ENCODE data around the gene TMEM263.

Gene TMEM263

DNA sequence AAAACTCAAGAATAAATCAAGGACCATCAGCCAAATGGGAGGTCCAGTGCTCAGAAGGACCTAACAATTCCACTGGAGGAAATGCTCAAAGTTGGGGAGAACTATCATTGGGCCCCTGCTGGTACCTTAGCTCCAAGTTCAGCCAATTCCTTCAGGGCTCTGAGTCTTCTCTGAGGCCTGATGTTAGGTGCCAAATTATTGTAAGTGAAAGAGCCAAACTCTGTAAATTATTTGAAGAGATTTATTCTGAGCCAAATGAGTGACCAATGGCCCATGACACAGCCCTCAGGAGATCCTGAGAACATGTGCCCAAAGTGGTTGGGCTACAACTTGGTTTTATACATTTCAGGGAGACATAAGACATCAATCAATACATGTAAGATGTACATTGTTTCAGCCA is 8.2 kb upstream of the TMEM263 start:
- no peak for DNase-seq (ENCODE audit: low read depth in 2 of 2, low spot score in 1 of 2)

DNA sequence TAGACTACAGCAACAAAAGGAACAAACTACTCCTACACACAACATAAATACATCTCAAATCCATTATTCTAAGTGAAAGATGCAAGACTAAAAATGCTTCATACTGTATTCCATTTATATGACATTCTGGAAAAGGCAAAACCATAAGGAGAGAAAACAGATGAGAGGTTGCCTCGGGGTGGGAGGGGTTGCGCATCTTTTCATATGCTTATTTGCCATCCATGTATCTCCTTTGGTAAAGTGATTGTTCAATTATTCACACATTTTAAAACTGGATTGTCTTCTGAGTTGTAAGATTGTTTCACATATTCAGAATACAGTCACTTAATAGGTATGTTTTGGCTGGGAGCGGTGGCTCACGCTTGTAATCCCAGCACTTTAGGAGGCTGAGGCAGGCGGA is 5.1 kb upstream of the TMEM263 start:
- no peak for DNase-seq (ENCODE audit: low read depth in 2 of 2, low spot score in 1 of 2)

DNA sequence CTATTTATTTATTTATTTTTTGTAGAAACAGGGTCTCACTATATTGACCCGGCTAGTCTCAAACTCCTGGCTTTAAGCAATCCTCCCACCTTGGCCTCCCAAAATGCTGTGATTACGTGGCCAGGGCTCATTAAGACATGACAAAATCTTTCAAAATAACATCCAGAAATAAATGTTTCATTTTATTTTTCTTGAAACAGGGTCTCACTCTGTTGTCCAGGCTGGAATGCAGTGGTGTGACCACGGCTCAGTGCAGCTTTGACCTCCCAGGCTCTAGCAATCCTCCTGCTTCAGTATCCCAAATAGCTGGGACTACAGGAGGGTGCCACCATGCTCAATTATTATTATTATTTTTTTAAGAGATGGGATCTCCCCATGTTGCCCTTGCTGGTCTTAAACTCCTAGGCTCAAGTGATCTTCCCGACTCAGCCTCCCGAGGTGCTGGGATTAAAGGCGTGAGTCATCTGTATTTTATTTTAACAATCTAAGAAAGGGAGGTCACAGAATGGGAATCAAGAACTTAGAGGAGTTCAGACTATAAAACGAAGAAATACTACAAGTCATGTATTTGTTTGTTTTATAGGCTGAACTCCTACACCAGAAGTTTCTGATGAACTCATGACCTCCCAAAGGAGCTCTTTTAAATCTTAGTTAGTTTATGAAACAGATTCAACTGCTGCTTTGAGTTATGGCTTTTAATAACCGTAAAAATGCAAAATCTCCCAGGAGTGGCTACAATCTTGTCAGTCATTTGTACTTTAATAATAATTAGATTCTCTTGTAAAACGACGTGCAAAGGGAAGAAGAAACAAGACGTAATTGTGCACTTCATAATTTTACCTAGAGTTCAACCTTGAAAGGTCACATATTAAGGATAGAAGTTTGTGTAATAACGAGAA is 2.1 kb upstream of the TMEM263 start:
- no peak for DNase-seq (ENCODE audit: low read depth in 2 of 2, low spot score in 1 of 2)

DNA sequence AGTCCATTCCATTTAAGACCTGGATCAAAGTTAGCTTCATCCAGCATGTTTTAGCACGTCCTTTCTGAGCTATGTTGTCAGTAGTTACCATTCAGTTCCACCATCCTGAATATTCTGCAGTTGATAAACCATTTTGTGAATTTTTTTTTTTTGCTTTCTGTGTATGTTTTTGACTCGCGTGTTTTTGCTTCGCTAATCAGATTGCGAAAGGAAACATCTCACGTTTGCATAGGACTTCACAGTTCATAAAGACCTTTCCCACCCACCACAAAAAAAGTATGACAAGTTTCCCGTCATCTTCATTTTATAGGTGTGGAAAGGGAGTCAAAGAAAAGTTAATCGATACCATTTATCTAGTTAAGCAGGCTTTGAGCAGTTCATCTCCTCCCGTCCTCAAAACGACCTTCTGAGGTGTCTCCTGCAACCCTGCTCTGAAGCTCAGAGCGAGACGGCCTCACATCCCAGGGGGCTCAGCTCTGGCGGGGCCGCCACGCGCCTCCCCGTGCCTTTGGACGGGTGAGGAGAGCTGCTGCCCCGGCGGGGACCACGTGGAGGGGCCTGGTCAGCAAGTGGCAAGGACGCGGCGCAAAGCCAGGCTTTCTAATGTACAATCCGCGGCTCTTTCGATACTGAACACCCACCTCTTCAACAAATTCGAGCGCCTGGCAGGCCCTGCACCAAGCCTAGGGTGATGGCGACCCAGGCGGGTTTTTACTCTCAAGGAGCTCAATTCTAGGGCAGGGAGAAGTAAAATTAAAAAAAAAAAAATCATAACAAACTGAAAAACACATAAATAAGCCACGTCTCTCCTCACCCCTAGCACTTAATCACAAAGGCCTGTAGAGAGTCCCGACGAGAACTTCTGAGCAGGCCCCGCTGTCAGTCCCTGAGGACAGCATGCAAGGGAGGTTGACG is 988 bp upstream of the TMEM263 start:
- no peak for DNase-seq (ENCODE audit: low read depth in 2 of 2, low spot score in 1 of 2)

DNA sequence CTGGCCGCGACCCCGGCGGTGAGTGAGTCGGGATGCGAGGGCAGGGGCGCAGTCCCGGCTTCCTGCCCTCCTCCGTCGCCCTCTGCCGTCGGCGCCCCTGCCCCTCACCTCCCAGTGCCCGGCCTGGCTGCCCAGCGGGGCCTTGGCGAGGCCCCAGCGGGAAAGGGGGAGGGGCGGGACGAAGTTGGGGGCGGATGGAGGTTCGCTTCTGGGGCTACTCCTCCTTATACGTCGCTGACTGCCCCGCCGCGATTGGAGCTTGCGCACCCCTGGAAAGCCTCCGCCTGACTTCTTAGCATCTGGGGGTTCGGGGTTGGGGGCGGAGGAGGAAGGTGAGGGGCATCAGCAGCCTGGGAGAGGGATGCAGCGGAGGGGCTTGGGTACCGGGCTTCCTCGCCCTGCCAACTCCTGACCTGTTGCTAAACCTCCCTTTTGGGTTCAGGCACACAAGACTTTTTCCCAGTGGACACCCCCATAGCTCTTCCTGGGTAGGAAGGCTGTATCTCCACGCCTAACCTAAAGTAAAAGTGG is 406 bp downstream of the TMEM263 start:
- peak; percentile 10 to 21 for DNase-seq (ENCODE audit: low read depth in 2 of 2, low spot score in 1 of 2)

DNA sequence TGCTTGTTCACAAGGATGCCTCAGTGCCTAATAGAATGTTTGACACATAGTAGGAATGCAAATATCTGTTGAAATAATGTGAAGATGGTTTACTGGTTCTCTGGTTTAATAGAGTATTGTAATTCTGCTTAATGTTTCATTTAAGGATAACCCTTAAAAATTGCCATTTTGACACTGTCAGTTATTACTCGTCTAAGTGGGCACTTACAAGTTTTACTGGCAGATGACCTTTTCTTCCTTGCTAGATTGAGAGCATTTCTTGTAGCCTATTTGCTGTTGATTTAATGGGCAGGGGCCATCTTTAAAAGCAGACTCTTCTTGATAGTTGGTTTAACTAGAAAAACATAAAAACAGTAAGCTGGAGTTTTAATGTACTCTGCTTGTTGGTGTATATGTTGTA is 1.9 kb downstream of the TMEM263 start:
- no peak for DNase-seq (ENCODE audit: low read depth in 2 of 2, low spot score in 1 of 2)

DNA sequence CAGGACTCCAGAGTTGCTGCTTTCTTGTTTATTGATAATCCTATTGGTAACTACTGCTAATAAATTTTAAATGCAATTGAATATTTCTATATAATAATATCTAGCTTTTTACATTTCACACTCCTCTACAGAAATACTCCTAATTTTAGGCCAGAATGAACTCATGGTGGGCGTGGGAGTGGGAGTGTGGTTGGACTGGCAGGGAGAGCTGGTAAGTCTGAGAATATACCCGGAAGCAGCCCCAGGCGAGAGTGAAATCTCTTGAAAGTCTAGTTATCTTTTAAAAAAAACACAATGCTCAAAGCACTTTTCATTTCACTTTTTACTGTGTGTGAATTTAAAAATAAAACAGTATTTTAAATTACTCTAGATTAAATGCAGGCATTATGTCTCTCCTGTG is 4.7 kb downstream of the TMEM263 start:
- no peak for DNase-seq (ENCODE audit: low read depth in 2 of 2, low spot score in 1 of 2)

DNA sequence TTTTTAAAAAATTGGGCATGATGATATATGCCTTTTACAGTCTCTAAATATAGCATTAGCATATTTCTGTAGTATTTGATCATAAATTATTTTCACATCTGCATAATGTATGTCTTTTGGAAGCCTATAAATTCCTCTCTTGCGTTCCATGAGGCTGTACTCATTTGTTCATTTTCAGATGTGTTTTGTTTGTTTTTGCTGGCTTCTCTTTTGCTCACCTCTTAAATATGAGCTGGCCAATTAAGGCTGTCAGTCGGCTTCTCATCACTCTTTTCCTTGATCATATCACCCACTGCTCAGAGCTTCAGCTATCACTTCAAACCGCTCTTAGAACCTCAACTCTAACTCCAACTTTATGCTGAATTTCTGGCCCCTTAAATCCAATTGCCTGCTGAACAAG is 6.6 kb downstream of the TMEM263 start:
- no peak for DNase-seq (ENCODE audit: low read depth in 2 of 2, low spot score in 1 of 2)

DNA sequence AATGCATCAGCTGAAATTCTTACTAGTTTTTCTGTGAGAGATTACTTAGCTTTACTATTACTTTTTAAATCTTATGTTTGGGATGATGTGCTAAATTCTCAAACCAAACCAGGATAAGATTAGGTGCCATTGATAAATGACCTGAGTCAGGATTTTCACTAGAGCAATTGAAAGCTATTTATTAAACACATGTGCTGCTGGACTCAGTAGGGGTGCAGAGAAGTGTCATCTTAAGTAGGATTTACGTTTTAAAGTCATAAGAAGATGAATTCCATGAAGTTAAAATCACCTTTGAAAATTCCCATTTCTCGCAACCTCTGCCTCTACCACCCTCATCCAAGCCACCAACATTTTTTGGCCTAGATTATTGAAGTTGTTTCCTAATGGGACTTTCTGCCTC is 8.8 kb downstream of the TMEM263 start:
- DNase-seq (ENCODE audit: low read depth in 2 of 2, low spot score in 1 of 2), result no peak

DNA sequence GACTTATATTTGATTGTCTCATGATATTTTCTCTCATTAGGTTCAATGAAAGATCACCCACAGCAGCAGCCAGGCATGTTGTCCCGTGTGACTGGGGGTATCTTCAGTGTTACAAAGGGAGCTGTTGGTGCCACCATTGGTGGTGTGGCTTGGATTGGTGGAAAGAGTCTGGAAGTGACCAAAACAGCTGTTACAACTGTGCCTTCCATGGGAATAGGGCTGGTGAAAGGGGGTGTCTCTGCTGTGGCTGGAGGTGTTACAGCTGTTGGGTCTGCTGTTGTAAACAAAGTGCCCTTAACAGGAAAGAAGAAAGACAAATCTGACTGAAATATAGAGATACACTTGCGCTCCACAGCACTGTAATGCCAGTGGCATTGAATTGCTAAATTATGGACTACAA is 15.4 kb downstream of the TMEM263 start:
- no peak for DNase-seq (ENCODE audit: low read depth in 2 of 2, low spot score in 1 of 2)

DNA sequence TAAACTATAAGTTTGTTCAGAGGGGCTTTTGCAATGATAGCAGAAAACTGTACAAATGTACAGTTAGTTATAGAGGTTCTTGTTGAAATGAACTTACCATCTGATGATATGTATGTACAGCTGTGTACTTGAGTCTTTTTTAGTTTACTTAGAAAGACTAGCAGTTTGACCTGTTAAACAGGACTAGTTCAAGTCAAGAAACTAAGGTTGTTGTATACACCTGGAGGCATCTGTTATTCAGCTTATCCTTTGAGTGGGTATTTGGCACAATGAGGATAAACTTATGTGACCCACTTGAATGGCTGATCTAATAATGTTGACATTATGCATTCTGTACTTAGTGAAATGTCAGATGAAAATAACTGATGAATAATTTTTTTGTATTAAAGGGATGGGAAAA is 17.8 kb downstream of the TMEM263 start:
- no peak for DNase-seq (ENCODE audit: low read depth in 2 of 2, low spot score in 1 of 2)

DNA sequence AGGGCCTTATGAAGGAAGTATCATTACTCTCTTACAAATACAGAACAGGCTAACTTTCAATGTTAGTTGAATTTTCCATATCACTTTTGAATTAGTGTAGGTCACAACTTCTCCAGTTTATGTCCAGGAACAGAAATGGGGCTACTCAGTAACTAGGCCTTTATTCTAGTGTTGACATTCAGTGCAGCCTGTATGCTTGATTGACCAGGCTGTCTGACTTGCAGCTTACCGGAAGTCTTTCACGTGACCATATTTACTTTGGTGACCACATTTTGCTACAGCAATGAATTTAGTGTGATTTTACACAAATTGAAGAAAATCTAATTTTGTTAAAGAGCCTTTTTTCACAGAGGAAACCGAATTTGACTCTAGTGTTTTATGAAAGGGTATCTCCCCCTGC is 18.8 kb downstream of the TMEM263 start:
- DNase-seq (ENCODE audit: low read depth in 2 of 2, low spot score in 1 of 2), result no peak

DNA sequence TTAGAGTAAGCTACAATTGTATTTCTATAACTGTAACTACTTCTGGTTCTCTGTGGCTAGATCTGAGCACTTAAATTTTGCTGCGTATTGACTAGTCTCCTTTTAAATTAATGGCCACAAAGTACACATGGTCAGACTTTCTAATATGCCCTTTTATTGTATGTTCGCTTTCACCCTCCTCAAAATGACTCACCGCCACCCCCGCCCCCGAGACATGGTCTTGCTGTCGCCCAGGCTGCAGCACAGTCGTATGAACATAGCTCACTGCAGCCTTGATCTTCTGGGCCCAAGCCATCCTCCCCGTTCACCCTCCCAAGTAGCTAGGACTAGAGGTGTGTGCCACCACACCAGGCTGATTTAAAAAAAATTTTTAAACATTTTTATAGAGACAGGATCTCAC is 19.4 kb downstream of the TMEM263 start:
- DNase-seq (ENCODE audit: low read depth in 2 of 2, low spot score in 1 of 2), result no peak

DNA sequence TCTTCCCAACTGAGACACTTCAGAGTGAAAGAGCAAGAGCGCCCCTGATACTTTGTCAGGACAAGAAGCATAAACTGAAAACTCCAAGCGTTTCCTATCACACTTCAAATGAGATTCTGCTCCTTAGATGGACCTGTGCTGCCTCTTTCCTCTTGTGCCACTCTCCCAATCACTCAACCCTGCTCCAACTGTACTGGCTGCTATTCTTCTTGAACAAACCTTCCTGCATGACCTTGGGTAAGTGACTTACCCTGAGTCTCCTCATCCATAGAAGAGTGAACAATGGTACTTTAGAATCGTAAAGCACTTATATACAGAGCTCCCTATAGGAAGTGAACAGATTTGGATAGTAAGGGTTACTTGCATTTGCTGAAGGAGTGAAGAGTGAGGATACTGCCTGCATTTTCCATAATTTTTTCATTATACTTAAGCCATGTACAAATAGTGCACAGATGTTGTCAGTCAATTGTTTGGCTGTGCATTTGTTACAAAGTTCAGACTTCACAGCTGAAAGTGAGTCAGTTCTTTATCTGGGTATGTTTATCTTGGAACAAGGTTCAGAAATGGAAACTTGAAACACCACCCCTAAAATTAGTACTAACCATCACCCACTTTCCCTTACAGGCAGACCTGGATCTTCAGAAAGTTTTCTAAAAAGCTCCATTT is 20.4 kb downstream of the TMEM263 start:
- DNase-seq (ENCODE audit: low read depth in 2 of 2, low spot score in 1 of 2), result no peak

DNA sequence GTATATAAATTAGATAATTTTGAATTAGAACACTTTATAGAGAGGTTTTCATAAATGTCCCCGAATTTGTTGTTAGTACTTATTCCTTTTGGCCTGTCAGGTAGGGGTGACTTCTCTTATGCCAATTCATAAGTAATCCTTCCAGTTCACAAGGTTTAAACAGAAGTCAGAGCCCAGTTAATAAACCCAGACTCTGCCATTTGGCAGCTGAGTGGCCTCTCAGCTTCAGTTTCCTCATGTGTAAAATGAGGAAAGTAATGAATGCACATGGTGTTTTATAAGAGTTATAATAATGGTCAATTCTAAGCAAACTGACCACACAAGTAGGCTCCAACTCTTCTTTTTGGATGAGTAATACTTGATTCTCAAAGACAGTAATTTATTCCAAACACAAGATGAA is 21.0 kb downstream of the TMEM263 start:
- no peak for DNase-seq (ENCODE audit: low read depth in 2 of 2, low spot score in 1 of 2)

DNA sequence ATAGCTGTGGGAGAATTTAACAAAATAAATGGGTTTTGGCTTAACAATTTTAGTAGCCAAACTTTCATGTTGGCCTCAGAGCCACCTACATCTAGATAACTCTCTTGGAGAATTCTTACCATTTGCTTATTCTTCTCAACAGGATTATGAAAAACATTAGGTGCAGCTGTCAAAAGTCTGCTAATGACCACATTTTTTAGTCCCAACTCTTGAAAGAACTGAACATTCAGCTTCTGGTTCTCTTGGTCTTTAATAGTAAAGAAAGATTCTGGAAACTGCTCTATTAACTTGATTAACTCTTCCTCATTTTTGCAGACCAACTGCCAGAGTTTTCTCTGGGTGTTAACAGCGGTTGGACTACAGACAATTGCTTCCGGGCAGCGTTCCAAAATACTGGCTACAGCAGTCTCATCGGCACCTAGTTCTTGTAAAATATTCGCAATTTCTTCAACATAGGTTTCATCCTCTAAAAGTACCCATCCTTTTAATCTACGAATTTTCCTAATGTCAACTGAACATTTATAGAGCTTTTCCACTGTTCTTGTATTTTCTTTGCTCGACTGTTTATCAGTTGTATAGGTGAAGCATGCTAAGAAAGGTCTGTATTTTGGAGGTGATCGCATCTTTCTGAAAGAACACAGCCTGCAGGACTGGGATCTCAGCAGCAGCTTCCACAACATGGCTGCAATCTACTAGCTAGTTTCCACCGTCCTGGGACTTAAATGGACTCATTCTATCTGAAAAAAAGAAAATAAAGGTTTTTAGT is 22.5 kb downstream of the TMEM263 start:
- no peak for DNase-seq (ENCODE audit: low read depth in 2 of 2, low spot score in 1 of 2)

DNA sequence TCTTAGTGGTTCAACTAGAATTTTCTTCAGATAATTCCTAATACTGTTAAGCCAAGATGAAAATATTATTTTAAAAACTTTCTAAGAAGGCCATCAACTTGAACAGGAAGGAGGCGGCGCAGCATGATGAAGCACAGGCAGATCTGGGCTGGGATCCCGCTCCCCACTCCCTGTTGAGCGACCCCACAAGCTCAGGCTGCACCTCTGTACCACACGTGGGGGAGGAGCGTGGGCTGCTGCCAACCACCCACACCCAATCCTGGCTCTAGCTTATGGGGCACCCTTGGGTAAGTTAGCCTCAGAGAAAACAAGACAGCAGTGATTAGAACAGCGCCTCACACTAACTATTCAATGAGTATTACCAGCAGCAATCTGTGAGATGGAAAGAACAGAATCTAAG is 25.2 kb downstream of the TMEM263 start:
- DNase-seq (ENCODE audit: low read depth in 2 of 2, low spot score in 1 of 2), result no peak

DNA sequence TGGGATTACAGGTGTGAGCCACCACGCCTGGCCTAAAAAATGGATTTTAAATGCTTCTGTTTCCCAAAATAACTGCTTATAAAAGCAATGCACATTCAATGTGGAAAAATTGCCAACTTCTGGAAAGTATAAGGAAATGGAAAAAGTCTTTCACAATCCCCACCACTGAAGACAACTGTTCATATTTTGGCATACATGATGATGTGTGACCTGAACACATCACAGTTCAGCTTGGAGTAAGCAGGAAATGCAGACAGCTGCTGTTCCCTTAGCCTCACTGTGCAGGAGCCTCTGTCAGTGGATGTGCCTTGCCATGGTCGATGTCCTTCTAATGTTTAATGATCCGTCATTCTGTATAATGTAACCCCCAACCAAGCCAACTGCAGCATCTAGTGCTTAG is 26.1 kb downstream of the TMEM263 start:
- no peak for DNase-seq (ENCODE audit: low read depth in 2 of 2, low spot score in 1 of 2)

DNA sequence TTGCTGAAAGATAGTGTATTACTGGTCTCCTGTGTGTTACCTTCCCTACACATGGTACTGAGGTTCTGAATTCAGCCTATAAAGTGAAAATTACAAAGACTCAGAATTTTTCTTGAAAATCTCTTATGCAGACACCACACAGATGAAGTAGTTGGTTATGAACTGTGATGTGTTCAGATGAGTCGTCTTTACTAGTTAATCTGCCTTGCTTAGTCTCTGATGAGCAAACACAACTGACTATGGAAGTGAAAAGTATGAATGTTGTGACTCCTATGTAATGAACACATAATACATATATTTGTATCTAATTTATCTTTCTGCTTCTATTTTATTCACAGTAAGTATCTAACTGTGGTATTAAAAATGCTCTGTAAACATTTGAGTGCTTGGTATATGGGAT is 26.5 kb downstream of the TMEM263 start:
- DNase-seq (ENCODE audit: low read depth in 2 of 2, low spot score in 1 of 2), result no peak

DNA sequence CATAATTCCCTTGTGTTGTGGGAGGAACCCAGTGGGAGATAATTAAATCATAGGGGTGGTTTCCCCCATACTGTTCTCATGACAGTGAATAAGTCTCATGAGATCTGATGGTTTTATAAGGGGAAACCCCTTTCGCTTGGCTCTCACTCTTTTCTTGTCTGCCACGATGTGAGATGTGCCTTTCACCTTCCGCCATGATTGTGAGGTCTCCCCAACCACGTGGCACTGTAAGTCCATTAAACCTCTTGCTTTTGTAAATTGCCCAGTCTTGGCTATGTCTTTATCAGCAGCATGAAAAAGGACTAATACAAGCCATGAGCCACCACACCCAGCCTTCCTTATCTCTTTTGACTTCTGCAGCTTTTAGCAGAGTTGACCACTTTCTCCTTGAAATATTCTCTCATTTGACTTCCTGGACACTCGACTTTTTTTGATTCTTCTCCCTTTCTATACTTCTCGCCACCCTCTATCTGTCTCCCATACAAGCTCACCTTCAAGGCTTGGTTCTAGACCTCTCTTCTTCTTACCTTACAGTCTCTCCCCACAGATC is 29.0 kb downstream of the TMEM263 start:
- DNase-seq (ENCODE audit: low read depth in 2 of 2, low spot score in 1 of 2), result no peak

Data from stimulated activated CD8-positive, alpha-beta memory T cell treated with anti-CD3 and anti-CD28 coated beads, Interleukin-4, amount 100 ng/mL, for 1 hour (primary cell).